GM23338 (cell line): Measurements from ENCODE around the gene CHCHD6. TPM values are rescaled to one million over a fixed set of nuclear protein-coding genes. Genes with fewer than 3 reads are reported as not detected.

Experiments
- ATAC-seq: fragments of 200-7000 bp; cut with Tn5 transposase; 3 replicates; pipeline ENCODE4 v1.9.1; 2020
- DNase-seq: peaks from one replicate; pipeline ENCODE4 v3.0.0-alpha.2; 2015; ENCODE audit warnings: low spot score
- H2AFZ ChIP-seq: fragments of 200-600 bp; sonication (generic); 2 replicates; pipeline ENCODE4 v1.8.0; 2016; ENCODE audit warnings: antibody characterized with exemption, mild to moderate bottlenecking, moderate library complexity
- H3F3A ChIP-seq: fragments of 200-600 bp; sonication (generic); replicated peaks from 2 replicates; pipeline ENCODE4 v1.8.0; 2017; ENCODE audit warnings: antibody characterized with exemption, mixed run types, low read depth
- H3K27ac ChIP-seq: fragments of 200-600 bp; sonication (generic); 2 replicates; pipeline ENCODE4 v1.6.1; 2016; ENCODE audit warnings: low read depth
- H3K27me3 ChIP-seq: fragments of 200-600 bp; sonication (generic); 2 replicates; pipeline ENCODE4 v1.8.0; 2016; ENCODE audit warnings: mild to moderate bottlenecking, mixed run types, moderate library complexity; ENCODE audit not compliant: insufficient read depth
- H3K36me3 ChIP-seq: fragments of 200-600 bp; sonication (generic); 2 replicates; pipeline ENCODE4 v1.8.0; 2016; ENCODE audit warnings: mild to moderate bottlenecking; ENCODE audit not compliant: insufficient read depth
- H3K4me1 ChIP-seq: fragments of 200-600 bp; sonication (generic); 2 replicates; pipeline ENCODE4 v1.8.0; 2016; ENCODE audit warnings: mild to moderate bottlenecking, moderate library complexity; ENCODE audit not compliant: insufficient read depth
- H3K4me2 ChIP-seq: fragments of 200-600 bp; sonication (generic); 2 replicates; pipeline ENCODE4 v1.7.1; 2017; ENCODE audit warnings: mixed run types
- H3K4me3 ChIP-seq: fragments of 200-600 bp; sonication (generic); 2 replicates; pipeline ENCODE4 v1.6.1; 2016; ENCODE audit warnings: mixed run types
- H3K79me2 ChIP-seq: fragments of 200-600 bp; sonication (generic); replicated peaks from 2 replicates; pipeline ENCODE4 v1.8.0; 2017; ENCODE audit warnings: mild to moderate bottlenecking; ENCODE audit not compliant: insufficient read depth
- H3K9me2 ChIP-seq: fragments of 200-600 bp; sonication (generic); 2 replicates; pipeline ENCODE4 v1.8.0; 2017; ENCODE audit not compliant: insufficient read depth
- H4K20me1 ChIP-seq: fragments of 200-600 bp; sonication (generic); replicated peaks from 2 replicates; pipeline ENCODE4 v1.8.0; 2017; ENCODE audit warnings: mild to moderate bottlenecking; ENCODE audit not compliant: insufficient read depth
- H3K27ac Mint-ChIP-seq: 2 replicates; pipeline ENCODE4 v1.8.0; 2020; ENCODE audit warnings: inconsistent platforms, mild to moderate bottlenecking, moderate library complexity, mixed read lengths
- H3K27me3 Mint-ChIP-seq: 3 replicates; pipeline ENCODE4 v1.8.0; 2022; ENCODE audit warnings: low read depth, mild to moderate bottlenecking, moderate library complexity, mixed read lengths, inconsistent platforms; ENCODE audit not compliant: insufficient read depth, poor library complexity
- H3K36me3 Mint-ChIP-seq: 3 replicates; pipeline ENCODE4 v1.8.0; 2021; ENCODE audit warnings: low read depth, mild to moderate bottlenecking, inconsistent platforms, moderate library complexity, mixed read lengths
- H3K4me1 Mint-ChIP-seq: 3 replicates; pipeline ENCODE4 v1.8.0; 2020; ENCODE audit warnings: mild to moderate bottlenecking, inconsistent platforms, mixed read lengths
- H3K4me3 Mint-ChIP-seq: 3 replicates; pipeline ENCODE4 v1.8.0; 2021; ENCODE audit warnings: moderate library complexity, mild to moderate bottlenecking, inconsistent platforms, mixed read lengths
- H3K9me3 Mint-ChIP-seq: 3 replicates; pipeline ENCODE4 v1.8.0; 2020; ENCODE audit warnings: moderate library complexity, mild to moderate bottlenecking, inconsistent platforms, mixed read lengths
- CREB1 ChIP-seq: fragments of 250-450 bp; sonication (Bioruptor Pico); IDR thresholded peaks from 2 replicates; pipeline ENCODE4 v1.5.0; 2020; ENCODE audit warnings: low read depth, mild to moderate bottlenecking, moderate library complexity
- EZH2 ChIP-seq: fragments of 200-600 bp; sonication (generic); IDR thresholded peaks from one replicate; pipeline ENCODE4 v1.8.0; 2017; ENCODE audit warnings: antibody characterized with exemption, mild to moderate bottlenecking, low read depth; ENCODE audit not compliant: unreplicated experiment
- EZH2phosphoT487 ChIP-seq: fragments of 200-600 bp; sonication (generic); IDR thresholded peaks from one replicate; pipeline ENCODE4 v1.8.1; 2018; ENCODE audit warnings: antibody characterized with exemption; ENCODE audit not compliant: unreplicated experiment
- JUNB ChIP-seq: IDR thresholded peaks from one replicate; pipeline ENCODE4 v1.6.1; 2016; ENCODE audit warnings: antibody characterized with exemption; ENCODE audit not compliant: unreplicated experiment
- NANOG ChIP-seq: IDR thresholded peaks from 2 replicates; pipeline ENCODE4 v1.6.1; 2016; ENCODE audit warnings: antibody characterized with exemption, borderline replicate concordance
- POLR2AphosphoS5 ChIP-seq: IDR thresholded peaks from 2 replicates; pipeline ENCODE4 v1.6.1; 2016; ENCODE audit warnings: antibody characterized with exemption, low read depth
- ZNF114 ChIP-seq: fragments of 250-450 bp; sonication (Bioruptor Pico); IDR thresholded peaks from 2 replicates; pipeline ENCODE4 v1.5.0; 2020; ENCODE audit warnings: mild to moderate bottlenecking, moderate library complexity
- ZNF331 ChIP-seq: fragments of 250-450 bp; sonication (Bioruptor Pico); IDR thresholded peaks from 2 replicates; pipeline ENCODE4 v1.5.0; 2020; ENCODE audit warnings: low read depth, mild to moderate bottlenecking, moderate library complexity
- polyA plus RNA-seq: library from polyadenylated mRNA; unstranded; fragments of >200 nt; fragmentation: Nextera tagmentation; extraction: Ambion mirVana; gene quantifications from 2 replicates; pipeline ENCODE4 v1.2.1, GENCODE V29; 2016
- total RNA-seq: library from RNA; depleted of rRNA; stranded (reverse); fragments of >200 nt; shearing (Covaris generic); gene quantifications from 2 replicates; pipeline ENCODE4 v1.2.3, GENCODE V29; 2014
- TF ChIP-seq, protein P1 (sequence below): IDR thresholded peaks from 2 replicates; pipeline ENCODE4 v1.6.1; 2016; ENCODE audit warnings: antibody characterized with exemption
- TF ChIP-seq, protein P2 (sequence below): IDR thresholded peaks from one replicate; pipeline ENCODE4 v1.6.1; 2018; ENCODE audit warnings: antibody characterized with exemption; ENCODE audit not compliant: unreplicated experiment
- TF ChIP-seq, protein P3 (sequence below), 2 experiments: fragments of 200-600 bp in 1 of 2; sonication (generic) in 1 of 2; conservative IDR thresholded peaks; 2 replicates each; pipeline versions ENCODE4 v1.5.1 to v1.6.1; 2016 to 2017; ENCODE audit warnings: antibody characterized with exemption in 2 of 2, low read depth in 2 of 2, mild to moderate bottlenecking in 2 of 2, moderate library complexity in 1 of 2
- TF ChIP-seq, protein P4 (sequence below): fragments of 250-450 bp; sonication (Bioruptor Pico); IDR thresholded peaks from 2 replicates; pipeline ENCODE4 v1.5.0; 2020; ENCODE audit warnings: mild to moderate bottlenecking, moderate library complexity

CHCHD6 gene
- total and polyA plus RNA-seq, 2 experiments from 2014 or later = 28.8 to 43.0 TPM

DNA sequence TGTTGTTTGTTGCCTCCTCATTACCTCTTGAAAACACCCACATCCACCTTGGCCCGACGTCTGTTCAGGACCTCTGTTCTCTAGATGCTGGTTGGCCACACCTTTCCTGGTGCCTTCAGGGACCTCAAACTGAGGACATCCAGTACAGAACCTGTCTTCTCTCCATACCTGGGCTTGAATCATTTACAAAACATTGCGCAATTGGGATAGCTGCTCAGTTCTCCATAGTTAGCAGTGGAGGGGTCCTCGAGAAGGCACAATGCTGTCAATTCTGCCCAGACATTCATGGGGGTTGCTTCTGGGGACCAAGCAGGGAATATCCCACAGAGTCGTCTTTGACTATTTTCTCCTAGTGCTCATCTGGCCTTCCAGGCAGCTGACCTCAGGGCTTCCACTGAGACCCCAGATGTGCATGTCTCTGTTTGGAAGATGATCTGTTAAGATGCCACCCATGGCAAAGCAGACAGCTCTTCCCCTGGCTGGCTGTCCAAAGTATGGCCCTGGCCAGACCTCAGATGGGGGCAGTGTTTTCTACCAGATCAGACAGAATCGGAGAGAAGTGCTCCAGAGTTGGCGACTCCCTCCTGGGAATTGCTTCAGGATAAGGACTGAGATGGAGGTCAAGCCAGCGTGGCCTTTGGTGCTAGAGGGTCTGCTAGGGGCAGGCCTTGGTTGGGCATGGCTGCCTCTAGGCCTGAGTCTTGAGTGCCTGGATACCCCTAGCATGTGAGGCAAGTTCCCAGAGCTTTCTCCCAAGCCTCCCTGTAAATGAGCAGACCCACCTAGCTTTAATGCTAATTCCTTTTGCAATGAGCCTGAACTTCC lies 46.1 kb downstream of the CHCHD6 start:
- peaks cover 7% of the 10 kb centered on the region; the same call in 1 of the 3 replicates for H3K36me3 Mint-ChIP-seq
- peaks cover 12% of the 10 kb centered on the region for H3K27me3 Mint-ChIP-seq
- Histone ChIP-seq H3K27me3 (no peaks in the 10 kb centered on the region), H3K4me3 (no peak overlapping the region), H3F3A (no peaks in the 10 kb centered on the region), H2AFZ (no peak overlapping the region), H3K27ac (no peak overlapping the region), H3K79me2 (peaks cover 15% of the 10 kb centered on the region), H3K9me2 (no peaks in the 10 kb centered on the region), H3K4me1 (peaks cover 22% of the 10 kb centered on the region), H3K4me2 (peak overlapping the region; percentile 8; the same call in 1 of the 2 replicates), H4K20me1 (no peaks in the 10 kb centered on the region; the same call in 1 of the 2 replicates), H3K36me3 (no peaks in the 10 kb centered on the region)
- ATAC-seq (no peak), DNase-seq (no peak)
- H3K4me1 Mint-ChIP-seq = peaks cover 47% of the 10 kb centered on the region
- TF ChIP-seq ZNF331 (CRISPR knock-in tag) = no peak
- TF ChIP-seq, protein P1, sequence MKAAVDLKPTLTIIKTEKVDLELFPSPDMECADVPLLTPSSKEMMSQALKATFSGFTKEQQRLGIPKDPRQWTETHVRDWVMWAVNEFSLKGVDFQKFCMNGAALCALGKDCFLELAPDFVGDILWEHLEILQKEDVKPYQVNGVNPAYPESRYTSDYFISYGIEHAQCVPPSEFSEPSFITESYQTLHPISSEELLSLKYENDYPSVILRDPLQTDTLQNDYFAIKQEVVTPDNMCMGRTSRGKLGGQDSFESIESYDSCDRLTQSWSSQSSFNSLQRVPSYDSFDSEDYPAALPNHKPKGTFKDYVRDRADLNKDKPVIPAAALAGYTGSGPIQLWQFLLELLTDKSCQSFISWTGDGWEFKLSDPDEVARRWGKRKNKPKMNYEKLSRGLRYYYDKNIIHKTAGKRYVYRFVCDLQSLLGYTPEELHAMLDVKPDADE = no peak
- TF ChIP-seq, protein P2, sequence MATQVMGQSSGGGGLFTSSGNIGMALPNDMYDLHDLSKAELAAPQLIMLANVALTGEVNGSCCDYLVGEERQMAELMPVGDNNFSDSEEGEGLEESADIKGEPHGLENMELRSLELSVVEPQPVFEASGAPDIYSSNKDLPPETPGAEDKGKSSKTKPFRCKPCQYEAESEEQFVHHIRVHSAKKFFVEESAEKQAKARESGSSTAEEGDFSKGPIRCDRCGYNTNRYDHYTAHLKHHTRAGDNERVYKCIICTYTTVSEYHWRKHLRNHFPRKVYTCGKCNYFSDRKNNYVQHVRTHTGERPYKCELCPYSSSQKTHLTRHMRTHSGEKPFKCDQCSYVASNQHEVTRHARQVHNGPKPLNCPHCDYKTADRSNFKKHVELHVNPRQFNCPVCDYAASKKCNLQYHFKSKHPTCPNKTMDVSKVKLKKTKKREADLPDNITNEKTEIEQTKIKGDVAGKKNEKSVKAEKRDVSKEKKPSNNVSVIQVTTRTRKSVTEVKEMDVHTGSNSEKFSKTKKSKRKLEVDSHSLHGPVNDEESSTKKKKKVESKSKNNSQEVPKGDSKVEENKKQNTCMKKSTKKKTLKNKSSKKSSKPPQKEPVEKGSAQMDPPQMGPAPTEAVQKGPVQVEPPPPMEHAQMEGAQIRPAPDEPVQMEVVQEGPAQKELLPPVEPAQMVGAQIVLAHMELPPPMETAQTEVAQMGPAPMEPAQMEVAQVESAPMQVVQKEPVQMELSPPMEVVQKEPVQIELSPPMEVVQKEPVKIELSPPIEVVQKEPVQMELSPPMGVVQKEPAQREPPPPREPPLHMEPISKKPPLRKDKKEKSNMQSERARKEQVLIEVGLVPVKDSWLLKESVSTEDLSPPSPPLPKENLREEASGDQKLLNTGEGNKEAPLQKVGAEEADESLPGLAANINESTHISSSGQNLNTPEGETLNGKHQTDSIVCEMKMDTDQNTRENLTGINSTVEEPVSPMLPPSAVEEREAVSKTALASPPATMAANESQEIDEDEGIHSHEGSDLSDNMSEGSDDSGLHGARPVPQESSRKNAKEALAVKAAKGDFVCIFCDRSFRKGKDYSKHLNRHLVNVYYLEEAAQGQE = no peak
- TF ChIP-seq, protein P3, sequence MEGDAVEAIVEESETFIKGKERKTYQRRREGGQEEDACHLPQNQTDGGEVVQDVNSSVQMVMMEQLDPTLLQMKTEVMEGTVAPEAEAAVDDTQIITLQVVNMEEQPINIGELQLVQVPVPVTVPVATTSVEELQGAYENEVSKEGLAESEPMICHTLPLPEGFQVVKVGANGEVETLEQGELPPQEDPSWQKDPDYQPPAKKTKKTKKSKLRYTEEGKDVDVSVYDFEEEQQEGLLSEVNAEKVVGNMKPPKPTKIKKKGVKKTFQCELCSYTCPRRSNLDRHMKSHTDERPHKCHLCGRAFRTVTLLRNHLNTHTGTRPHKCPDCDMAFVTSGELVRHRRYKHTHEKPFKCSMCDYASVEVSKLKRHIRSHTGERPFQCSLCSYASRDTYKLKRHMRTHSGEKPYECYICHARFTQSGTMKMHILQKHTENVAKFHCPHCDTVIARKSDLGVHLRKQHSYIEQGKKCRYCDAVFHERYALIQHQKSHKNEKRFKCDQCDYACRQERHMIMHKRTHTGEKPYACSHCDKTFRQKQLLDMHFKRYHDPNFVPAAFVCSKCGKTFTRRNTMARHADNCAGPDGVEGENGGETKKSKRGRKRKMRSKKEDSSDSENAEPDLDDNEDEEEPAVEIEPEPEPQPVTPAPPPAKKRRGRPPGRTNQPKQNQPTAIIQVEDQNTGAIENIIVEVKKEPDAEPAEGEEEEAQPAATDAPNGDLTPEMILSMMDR (conservative IDR thresholded peaks at IDR 0.05; ENCODE audit: low read depth in 2 of 2) = no peak
- no peak for TF ChIP-seq CREB1
- TF ChIP-seq EZH2 = no peak
- no peak for TF ChIP-seq NANOG
- TF ChIP-seq, protein P4, sequence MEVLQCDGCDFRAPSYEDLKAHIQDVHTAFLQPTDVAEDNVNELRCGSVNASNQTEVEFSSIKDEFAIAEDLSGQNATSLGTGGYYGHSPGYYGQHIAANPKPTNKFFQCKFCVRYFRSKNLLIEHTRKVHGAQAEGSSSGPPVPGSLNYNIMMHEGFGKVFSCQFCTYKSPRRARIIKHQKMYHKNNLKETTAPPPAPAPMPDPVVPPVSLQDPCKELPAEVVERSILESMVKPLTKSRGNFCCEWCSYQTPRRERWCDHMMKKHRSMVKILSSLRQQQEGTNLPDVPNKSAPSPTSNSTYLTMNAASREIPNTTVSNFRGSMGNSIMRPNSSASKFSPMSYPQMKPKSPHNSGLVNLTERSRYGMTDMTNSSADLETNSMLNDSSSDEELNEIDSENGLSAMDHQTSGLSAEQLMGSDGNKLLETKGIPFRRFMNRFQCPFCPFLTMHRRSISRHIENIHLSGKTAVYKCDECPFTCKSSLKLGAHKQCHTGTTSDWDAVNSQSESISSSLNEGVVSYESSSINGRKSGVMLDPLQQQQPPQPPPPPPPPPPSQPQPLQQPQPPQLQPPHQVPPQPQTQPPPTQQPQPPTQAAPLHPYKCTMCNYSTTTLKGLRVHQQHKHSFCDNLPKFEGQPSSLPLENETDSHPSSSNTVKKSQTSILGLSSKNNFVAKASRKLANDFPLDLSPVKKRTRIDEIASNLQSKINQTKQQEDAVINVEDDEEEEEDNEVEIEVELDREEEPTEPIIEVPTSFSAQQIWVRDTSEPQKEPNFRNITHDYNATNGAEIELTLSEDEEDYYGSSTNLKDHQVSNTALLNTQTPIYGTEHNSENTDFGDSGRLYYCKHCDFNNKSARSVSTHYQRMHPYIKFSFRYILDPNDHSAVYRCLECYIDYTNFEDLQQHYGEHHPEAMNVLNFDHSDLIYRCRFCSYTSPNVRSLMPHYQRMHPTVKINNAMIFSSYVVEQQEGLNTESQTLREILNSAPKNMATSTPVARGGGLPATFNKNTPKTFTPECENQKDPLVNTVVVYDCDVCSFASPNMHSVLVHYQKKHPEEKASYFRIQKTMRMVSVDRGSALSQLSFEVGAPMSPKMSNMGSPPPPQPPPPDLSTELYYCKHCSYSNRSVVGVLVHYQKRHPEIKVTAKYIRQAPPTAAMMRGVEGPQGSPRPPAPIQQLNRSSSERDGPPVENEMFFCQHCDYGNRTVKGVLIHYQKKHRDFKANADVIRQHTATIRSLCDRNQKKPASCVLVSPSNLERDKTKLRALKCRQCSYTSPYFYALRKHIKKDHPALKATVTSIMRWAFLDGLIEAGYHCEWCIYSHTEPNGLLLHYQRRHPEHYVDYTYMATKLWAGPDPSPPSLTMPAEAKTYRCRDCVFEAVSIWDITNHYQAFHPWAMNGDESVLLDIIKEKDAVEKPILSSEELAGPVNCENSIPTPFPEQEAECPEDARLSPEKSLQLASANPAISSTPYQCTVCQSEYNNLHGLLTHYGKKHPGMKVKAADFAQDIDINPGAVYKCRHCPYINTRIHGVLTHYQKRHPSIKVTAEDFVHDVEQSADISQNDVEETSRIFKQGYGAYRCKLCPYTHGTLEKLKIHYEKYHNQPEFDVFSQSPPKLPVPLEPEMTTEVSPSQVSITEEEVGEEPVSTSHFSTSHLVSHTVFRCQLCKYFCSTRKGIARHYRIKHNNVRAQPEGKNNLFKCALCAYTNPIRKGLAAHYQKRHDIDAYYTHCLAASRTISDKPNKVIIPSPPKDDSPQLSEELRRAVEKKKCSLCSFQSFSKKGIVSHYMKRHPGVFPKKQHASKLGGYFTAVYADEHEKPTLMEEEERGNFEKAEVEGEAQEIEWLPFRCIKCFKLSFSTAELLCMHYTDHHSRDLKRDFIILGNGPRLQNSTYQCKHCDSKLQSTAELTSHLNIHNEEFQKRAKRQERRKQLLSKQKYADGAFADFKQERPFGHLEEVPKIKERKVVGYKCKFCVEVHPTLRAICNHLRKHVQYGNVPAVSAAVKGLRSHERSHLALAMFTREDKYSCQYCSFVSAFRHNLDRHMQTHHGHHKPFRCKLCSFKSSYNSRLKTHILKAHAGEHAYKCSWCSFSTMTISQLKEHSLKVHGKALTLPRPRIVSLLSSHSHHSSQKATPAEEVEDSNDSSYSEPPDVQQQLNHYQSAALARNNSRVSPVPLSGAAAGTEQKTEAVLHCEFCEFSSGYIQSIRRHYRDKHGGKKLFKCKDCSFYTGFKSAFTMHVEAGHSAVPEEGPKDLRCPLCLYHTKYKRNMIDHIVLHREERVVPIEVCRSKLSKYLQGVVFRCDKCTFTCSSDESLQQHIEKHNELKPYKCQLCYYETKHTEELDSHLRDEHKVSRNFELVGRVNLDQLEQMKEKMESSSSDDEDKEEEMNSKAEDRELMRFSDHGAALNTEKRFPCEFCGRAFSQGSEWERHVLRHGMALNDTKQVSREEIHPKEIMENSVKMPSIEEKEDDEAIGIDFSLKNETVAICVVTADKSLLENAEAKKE (CRISPR knock-in tag) = no peak
- TF ChIP-seq ZNF114 (CRISPR knock-in tag) = no peak
- no peak for TF ChIP-seq JUNB
- TF ChIP-seq POLR2AphosphoS5 = no peak
- TF ChIP-seq EZH2phosphoT487 = no peak
- H3K27ac Mint-ChIP-seq = no peak overlapping the region
- H3K4me3 Mint-ChIP-seq = no peak overlapping the region
- H3K9me3 Mint-ChIP-seq = no peaks in the 10 kb centered on the region
